Measurements from ENCODE around the gene CPSF3.

The CPSF3 gene

DNA sequence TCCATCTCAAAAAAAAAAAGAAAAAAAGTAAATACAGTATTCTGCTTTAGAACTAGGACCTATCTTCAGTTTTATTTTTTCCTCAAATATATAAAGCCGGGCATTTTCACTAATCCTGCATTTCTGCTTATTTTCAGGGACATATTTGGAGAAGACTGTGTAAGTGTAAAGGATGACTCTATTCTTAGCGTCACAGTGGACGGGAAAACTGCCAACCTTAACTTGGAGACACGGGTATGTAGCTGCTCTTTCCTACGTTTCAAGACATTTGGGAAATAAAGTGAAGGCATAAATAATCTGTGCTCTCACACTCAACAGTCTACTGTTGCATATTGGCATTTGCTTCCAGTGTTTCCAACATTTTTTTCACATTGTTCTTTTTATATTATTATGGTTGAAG, 47.8 kb downstream of the CPSF3 start:
- Histone ChIP-seq H3K9me3 (ENCODE audit: insufficient read depth, low read depth, low read length) (no peaks in the 10 kb centered on the region), H3K4me2 (ENCODE audit: low read depth, low read length, poor library complexity, severe bottlenecking) (no peak overlapping the region), H2AFZ (ENCODE audit: low read length) (no peak overlapping the region), H3K9ac (ENCODE audit: low read depth, low read length, poor library complexity, severe bottlenecking) (no peak overlapping the region), H3K9me2 (replicated peaks; ENCODE audit: low read depth, low read length) (no peaks in the 10 kb centered on the region), H3K36me3 (ENCODE audit: insufficient read depth, low read length) (peaks cover 22% of the 10 kb centered on the region; the same call in 1 of the 2 replicates), H3K4me1 (ENCODE audit: insufficient read depth, low read length, poor library complexity, severe bottlenecking) (peaks cover 7% of the 10 kb centered on the region), H3K4me3 (ENCODE audit: low read length, poor library complexity, severe bottlenecking) (no peak overlapping the region), H3K27me3 (ENCODE audit: insufficient read depth, low read length, poor library complexity, severe bottlenecking) (no peaks in the 10 kb centered on the region), H4K20me1 (ENCODE audit: insufficient read depth, low read length, poor library complexity, severe bottlenecking) (peaks cover 5% of the 10 kb centered on the region), H3F3A (ENCODE audit: low read depth) (no peaks in the 10 kb centered on the region), H3K79me2 (ENCODE audit: insufficient read depth, low read length) (peaks cover 14% of the 10 kb centered on the region; the same call in 1 of the 2 replicates)
- TF ChIP-seq, protein P1, sequence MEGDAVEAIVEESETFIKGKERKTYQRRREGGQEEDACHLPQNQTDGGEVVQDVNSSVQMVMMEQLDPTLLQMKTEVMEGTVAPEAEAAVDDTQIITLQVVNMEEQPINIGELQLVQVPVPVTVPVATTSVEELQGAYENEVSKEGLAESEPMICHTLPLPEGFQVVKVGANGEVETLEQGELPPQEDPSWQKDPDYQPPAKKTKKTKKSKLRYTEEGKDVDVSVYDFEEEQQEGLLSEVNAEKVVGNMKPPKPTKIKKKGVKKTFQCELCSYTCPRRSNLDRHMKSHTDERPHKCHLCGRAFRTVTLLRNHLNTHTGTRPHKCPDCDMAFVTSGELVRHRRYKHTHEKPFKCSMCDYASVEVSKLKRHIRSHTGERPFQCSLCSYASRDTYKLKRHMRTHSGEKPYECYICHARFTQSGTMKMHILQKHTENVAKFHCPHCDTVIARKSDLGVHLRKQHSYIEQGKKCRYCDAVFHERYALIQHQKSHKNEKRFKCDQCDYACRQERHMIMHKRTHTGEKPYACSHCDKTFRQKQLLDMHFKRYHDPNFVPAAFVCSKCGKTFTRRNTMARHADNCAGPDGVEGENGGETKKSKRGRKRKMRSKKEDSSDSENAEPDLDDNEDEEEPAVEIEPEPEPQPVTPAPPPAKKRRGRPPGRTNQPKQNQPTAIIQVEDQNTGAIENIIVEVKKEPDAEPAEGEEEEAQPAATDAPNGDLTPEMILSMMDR (conservative IDR thresholded peaks at IDR 0.05; ENCODE audit: low read length): no peak
- TF ChIP-seq EZH2phosphoT487 (IDR thresholded peaks at IDR 0.05; ENCODE audit: borderline replicate concordance): no peak

DNA sequence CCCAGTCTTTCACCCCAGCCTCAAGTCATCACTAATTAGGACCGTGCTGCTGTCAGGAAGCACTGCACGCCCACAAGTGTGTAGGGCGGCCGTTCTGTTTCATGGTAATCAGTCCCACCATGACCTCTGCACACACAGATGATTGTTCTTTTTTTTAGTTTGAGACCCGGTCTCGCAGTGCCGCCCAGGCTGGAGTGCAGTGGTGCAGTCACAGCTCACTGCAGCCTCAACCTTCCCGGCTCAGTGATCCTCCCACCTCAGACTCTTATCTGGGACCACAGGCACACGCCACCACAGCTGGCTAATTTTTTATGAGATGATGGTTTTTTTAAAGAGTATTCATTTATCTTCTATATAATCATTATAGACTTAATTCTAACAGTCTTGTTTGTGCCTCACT, 49.1 kb downstream of the CPSF3 start:
- no peak overlapping the region for H2AFZ ChIP-seq (ENCODE audit: low read length)
- no peaks in the 10 kb centered on the region for H3F3A ChIP-seq (ENCODE audit: low read depth)
- peaks cover 19% of the 10 kb centered on the region for H3K4me1 ChIP-seq (ENCODE audit: insufficient read depth, low read length, poor library complexity, severe bottlenecking)
- H3K9me3 ChIP-seq (ENCODE audit: insufficient read depth, low read depth, low read length): no peaks in the 10 kb centered on the region
- peaks cover 21% of the 10 kb centered on the region; the same call in 1 of the 2 replicates for H3K36me3 ChIP-seq (ENCODE audit: insufficient read depth, low read length)
- no peak overlapping the region for H3K9ac ChIP-seq (ENCODE audit: low read depth, low read length, poor library complexity, severe bottlenecking)
- H3K4me3 ChIP-seq (ENCODE audit: low read length, poor library complexity, severe bottlenecking): no peak overlapping the region
- H3K4me2 ChIP-seq (ENCODE audit: low read depth, low read length, poor library complexity, severe bottlenecking): no peak overlapping the region
- H3K27me3 ChIP-seq (ENCODE audit: insufficient read depth, low read length, poor library complexity, severe bottlenecking): no peaks in the 10 kb centered on the region
- H4K20me1 ChIP-seq (ENCODE audit: insufficient read depth, low read length, poor library complexity, severe bottlenecking): peaks cover 5% of the 10 kb centered on the region
- peaks cover 18% of the 10 kb centered on the region; the same call in 1 of the 2 replicates for H3K79me2 ChIP-seq (ENCODE audit: insufficient read depth, low read length)
- H3K9me2 ChIP-seq (replicated peaks; ENCODE audit: low read depth, low read length): no peaks in the 10 kb centered on the region
- TF ChIP-seq, protein P1 (conservative IDR thresholded peaks at IDR 0.05; ENCODE audit: low read length): no peak
- TF ChIP-seq EZH2phosphoT487 (IDR thresholded peaks at IDR 0.05; ENCODE audit: borderline replicate concordance): no peak

DNA sequence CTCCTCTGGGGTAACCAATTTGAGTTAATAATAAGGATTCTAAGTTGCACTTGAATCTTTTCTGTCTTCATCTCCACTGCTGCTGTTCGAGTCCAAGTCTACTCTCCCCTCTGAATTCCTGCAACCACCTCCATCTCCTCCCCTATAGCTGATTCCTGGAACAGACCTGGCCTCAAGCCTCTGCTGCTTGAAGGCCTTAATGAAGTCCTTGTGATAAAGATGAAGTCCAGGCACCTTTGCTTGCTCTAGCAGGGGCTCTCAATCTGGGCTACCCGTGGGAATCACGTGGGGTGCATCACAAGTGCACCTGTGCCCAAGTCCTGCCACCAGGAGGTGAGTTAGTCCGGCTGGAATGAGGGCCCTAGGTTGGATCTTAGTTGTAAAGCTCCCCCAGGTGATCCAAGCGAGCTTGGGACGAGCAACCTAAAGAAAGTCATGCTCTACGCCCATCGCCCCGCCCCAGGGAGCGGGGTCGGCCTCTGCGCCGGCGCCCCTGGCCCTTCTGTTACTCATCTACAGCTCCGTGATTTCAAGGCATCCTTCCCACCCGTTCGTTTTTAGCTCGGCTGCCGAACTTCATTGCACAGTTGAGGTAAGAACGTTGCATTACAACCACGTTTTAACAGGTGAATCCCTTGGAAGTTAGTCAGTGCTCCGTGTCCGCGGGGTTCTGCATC, 50.0 kb downstream of the CPSF3 start:
- Histone ChIP-seq H3K79me2 (ENCODE audit: insufficient read depth, low read length) (peaks cover 18% of the 10 kb centered on the region; the same call in 1 of the 2 replicates), H3K4me1 (ENCODE audit: insufficient read depth, low read length, poor library complexity, severe bottlenecking) (peaks cover 25% of the 10 kb centered on the region), H3K36me3 (ENCODE audit: insufficient read depth, low read length) (peaks cover 16% of the 10 kb centered on the region; the same call in 1 of the 2 replicates), H3K9me2 (replicated peaks; ENCODE audit: low read depth, low read length) (no peaks in the 10 kb centered on the region), H4K20me1 (ENCODE audit: insufficient read depth, low read length, poor library complexity, severe bottlenecking) (peaks cover 5% of the 10 kb centered on the region), H3K9me3 (ENCODE audit: insufficient read depth, low read depth, low read length) (no peaks in the 10 kb centered on the region), H3K4me2 (ENCODE audit: low read depth, low read length, poor library complexity, severe bottlenecking) (peak overlapping the region; percentile 65), H3K27me3 (ENCODE audit: insufficient read depth, low read length, poor library complexity, severe bottlenecking) (no peaks in the 10 kb centered on the region), H3F3A (ENCODE audit: low read depth) (no peaks in the 10 kb centered on the region), H3K9ac (ENCODE audit: low read depth, low read length, poor library complexity, severe bottlenecking) (peak overlapping the region; percentile 73), H2AFZ (ENCODE audit: low read length) (peak overlapping the region; percentile 98; the same call in 1 of the 2 replicates), H3K4me3 (ENCODE audit: low read length, poor library complexity, severe bottlenecking) (peak overlapping the region; percentile 73)
- TF ChIP-seq, protein P1 (conservative IDR thresholded peaks at IDR 0.05; ENCODE audit: low read length): no peak
- no peak for TF ChIP-seq EZH2phosphoT487 (IDR thresholded peaks at IDR 0.05; ENCODE audit: borderline replicate concordance)
